ENCODE data around the gene TBC1D30. TPM values are rescaled to one million over a fixed set of nuclear protein-coding genes. Genes with fewer than 3 reads are reported as not detected.

The TBC1D30 gene
- total RNA-seq, 1 donor from 2014 or later = 3.7 TPM

DNA sequence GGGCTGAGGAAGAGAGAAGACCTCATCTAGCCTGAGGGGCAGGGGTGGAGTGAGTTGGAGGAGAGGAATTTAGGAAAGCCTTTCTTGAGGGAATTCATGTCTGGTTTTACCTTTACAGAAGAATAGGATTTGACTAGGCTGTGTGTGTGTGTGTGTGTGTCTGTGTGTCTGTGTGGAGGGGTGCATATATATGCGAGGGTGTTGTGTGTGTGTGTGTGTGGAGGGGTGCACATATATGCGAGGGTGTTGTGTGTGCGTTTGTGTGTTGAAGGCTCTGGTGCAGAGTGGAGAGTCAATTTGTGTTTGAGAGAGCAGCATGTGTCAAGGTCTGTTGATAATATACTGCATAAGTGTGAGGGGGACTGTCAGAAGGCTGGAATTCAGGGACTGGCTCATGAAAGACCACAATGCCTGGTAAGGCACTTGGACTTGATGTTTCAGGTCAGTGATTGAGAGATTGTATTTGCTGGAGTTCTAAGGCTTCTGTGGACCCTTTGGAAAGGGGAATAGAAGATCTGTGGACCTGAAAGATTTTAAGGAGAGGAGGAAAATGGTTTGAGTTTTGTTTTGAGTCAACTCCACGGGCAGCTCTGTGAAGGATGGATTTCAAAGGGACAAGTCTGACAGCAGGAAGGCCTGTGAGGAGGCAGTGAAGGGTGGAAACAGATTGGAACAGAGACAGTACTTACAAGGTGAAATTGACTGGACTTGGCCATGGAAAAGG is 34.6 kb downstream of the TBC1D30 start:
- H3K36me3 ChIP-seq (ENCODE audit: control insufficient read depth, insufficient read depth, low read length) = no peaks in the 10 kb centered on the region
- TF ChIP-seq, protein P1, sequence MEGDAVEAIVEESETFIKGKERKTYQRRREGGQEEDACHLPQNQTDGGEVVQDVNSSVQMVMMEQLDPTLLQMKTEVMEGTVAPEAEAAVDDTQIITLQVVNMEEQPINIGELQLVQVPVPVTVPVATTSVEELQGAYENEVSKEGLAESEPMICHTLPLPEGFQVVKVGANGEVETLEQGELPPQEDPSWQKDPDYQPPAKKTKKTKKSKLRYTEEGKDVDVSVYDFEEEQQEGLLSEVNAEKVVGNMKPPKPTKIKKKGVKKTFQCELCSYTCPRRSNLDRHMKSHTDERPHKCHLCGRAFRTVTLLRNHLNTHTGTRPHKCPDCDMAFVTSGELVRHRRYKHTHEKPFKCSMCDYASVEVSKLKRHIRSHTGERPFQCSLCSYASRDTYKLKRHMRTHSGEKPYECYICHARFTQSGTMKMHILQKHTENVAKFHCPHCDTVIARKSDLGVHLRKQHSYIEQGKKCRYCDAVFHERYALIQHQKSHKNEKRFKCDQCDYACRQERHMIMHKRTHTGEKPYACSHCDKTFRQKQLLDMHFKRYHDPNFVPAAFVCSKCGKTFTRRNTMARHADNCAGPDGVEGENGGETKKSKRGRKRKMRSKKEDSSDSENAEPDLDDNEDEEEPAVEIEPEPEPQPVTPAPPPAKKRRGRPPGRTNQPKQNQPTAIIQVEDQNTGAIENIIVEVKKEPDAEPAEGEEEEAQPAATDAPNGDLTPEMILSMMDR (IDR thresholded peaks at IDR 0.05; ENCODE audit: insufficient read depth, low read length, poor library complexity, severe bottlenecking) = no peak
- DNase-seq (ENCODE audit: low read depth) = no peak
- no peak overlapping the region for H3K4me3 ChIP-seq (ENCODE audit: low read depth, low read length)
- no peaks in the 10 kb centered on the region for H3K27me3 ChIP-seq (ENCODE audit: control insufficient read depth, insufficient read depth, low read length)

DNA sequence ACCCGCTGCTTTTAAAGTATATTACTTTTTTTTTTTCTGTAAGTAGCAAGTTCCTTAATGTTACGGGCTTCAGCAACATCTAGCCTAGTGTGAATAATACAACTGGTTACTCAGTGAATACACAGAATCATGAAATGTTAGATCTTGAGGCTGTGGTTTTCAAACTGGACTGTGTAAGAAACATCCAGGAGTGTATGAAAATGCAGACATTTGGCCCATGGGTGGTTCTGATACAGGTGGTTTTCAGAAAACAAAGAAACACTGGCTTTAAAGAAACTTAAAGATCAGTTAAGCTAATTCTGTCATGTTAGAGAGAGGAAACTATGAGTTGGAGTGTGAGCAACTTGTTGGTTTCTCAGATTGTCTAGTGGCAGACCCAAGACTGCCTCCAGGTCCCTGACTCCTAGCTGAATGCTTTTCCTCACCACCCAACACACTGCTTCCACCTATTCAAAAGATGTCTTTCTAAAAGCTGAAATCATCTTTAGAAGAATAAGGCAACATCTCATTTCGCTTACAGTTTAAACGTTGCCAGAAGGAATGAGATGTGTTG is 36.1 kb downstream of the TBC1D30 start:
- TF ChIP-seq, protein P1 (IDR thresholded peaks at IDR 0.05; ENCODE audit: insufficient read depth, low read length, poor library complexity, severe bottlenecking) = no peak
- no peaks in the 10 kb centered on the region for H3K36me3 ChIP-seq (ENCODE audit: control insufficient read depth, insufficient read depth, low read length)
- DNase-seq (ENCODE audit: low read depth) = no peak
- no peaks in the 10 kb centered on the region for H3K27me3 ChIP-seq (ENCODE audit: control insufficient read depth, insufficient read depth, low read length)
- no peak overlapping the region for H3K4me3 ChIP-seq (ENCODE audit: low read depth, low read length)

DNA sequence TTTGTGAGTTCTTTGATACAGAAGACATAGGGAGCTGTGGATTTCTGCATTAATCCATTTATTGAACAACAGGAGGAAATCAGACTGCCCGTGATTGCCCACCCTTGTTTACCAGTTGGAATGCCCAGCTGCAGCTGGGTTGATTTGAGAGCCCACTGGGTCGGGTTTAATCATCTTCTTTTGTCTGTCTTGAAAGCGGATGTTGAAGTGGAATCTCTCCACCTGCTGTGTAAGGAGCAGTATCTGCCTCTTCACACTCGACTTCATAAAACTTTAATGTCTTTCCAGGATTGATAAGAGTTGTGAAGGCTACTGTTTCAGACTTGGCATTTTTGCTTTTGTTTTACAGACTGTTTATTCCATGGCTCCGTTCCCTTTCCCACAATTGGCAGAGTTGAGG is 39.9 kb downstream of the TBC1D30 start:
- Histone ChIP-seq H3K27me3 (ENCODE audit: control insufficient read depth, insufficient read depth, low read length) (peaks cover 4% of the 10 kb centered on the region), H3K4me3 (ENCODE audit: low read depth, low read length) (no peak overlapping the region)
- no peak for DNase-seq (ENCODE audit: low read depth)

DNA sequence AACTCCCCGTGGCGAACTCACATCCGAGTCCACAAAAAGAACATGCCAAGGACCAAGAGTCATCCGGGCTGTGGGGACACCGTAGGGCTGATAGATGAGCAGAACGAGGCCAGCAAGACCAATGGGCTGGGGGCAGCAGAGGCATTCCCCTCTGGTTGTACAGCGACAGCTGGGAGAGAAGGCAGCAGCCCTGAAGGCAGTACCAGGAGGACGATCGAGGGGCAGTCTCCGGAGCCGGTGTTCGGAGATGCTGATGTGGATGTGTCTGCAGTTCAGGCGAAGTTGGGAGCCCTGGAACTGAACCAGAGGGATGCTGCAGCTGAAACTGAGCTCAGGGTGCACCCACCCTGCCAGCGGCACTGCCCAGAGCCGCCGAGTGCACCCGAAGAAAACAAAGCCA is 50.7 kb downstream of the TBC1D30 start:
- no peaks in the 10 kb centered on the region for H3K36me3 ChIP-seq (ENCODE audit: control insufficient read depth, insufficient read depth, low read length)
- no peak overlapping the region for H3K4me3 ChIP-seq (ENCODE audit: low read depth, low read length)
- DNase-seq (ENCODE audit: low read depth) = no peak
- TF ChIP-seq, protein P1 (IDR thresholded peaks at IDR 0.05; ENCODE audit: insufficient read depth, low read length, poor library complexity, severe bottlenecking) = no peak
- peaks cover 2% of the 10 kb centered on the region for H3K27me3 ChIP-seq (ENCODE audit: control insufficient read depth, insufficient read depth, low read length)

More for the DNA sequence above, 39.9 kb downstream of the TBC1D30 start:
- TF ChIP-seq, protein P1 (IDR thresholded peaks at IDR 0.05; ENCODE audit: insufficient read depth, low read length, poor library complexity, severe bottlenecking) = no peak
- no peaks in the 10 kb centered on the region for H3K36me3 ChIP-seq (ENCODE audit: control insufficient read depth, insufficient read depth, low read length)

DNA sequence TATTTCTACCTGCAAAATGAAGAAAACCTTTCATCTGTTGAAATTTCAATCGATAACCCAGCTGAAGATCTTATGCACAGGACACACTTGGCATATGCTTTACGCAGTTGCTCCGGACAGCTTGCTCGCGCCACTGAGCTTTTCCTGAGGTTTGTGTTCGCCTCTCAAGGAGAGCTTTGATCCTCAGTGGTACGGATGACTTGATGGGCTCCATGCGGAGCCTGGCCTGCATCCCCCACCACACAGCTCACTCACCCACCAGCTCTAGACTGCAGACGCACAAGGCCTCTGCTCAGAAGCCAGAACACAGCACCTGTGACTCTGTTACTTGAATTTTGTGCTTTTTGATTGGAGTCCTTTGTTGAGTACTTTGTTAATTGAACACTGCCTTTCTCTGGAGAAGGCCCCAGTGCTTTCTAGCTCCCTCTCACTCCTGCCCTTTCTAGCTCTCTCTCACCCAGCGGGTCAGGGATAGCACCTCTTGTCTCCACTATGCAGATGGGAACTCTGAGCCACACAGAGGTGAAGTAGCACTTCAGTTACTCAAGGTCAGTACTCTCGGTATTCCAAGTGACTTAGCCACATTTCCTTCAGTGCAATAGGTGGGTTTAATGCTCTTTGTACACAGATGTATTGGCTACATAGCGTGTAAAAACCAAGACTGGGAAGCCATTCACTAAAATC is 52.1 kb downstream of the TBC1D30 start:
- no peaks in the 10 kb centered on the region for H3K36me3 ChIP-seq (ENCODE audit: control insufficient read depth, insufficient read depth, low read length)
- H3K27me3 ChIP-seq (ENCODE audit: control insufficient read depth, insufficient read depth, low read length) = peaks cover 2% of the 10 kb centered on the region
- TF ChIP-seq, protein P1 (IDR thresholded peaks at IDR 0.05; ENCODE audit: insufficient read depth, low read length, poor library complexity, severe bottlenecking) = no peak
- no peak overlapping the region for H3K4me3 ChIP-seq (ENCODE audit: low read depth, low read length)
- no peak for DNase-seq (ENCODE audit: low read depth)
